HG02759 (cell line): Measurements from ENCODE around the gene KCNMB3.
"Not testable (repeated sequence)": the region's sequence is repeated elsewhere in the genome, so short reads cannot be mapped to it uniquely, and the experiment has no call there.

Experiments
- ATAC-seq: cut with Tn5 transposase; IDR thresholded peaks from one replicate; pipeline ENCODE4 v1.9.1; 2021; ENCODE audit warnings: mild to moderate bottlenecking, moderate library complexity; ENCODE audit not compliant: unreplicated experiment

KCNMB3 gene

GRCh38 chr3:179265092-179265491, 14.2 kb upstream of the KCNMB3 start:
- no peak for ATAC-seq

GRCh38 chr3:179264449-179264848, 13.5 kb upstream of the KCNMB3 start:
- ATAC-seq, result no peak

GRCh38 chr3:179263134-179263533, 12.2 kb upstream of the KCNMB3 start:
- no peak for ATAC-seq

- peak; percentile 93 for ATAC-seq
These were observed 10.2 kb upstream of the KCNMB3 start for GRCh38 chr3:179260949-179261765.

GRCh38 chr3:179259959-179260756, 9.2 kb upstream of the KCNMB3 start:
- not testable (repeated sequence) for ATAC-seq

DNA sequence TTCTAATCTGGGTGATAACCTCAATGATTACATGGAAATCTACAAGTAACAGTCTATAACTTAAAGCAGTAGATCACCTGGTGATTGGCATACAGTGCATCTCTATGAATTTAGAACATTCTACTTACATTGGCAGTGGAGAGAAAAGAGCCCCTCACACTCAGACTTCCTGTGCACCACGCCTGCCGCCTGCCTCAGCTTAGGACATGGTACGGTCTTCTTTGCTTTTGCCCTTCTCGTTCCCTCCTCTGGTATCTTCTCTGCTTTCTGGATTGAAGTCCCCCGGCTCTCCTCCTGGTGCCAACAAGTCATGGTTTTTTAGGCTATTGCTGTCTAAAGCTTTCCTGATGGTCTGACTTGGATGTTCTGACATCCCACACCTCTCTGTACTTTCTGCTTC, 7.9 kb upstream of the KCNMB3 start:
- no peak for ATAC-seq

GRCh38 chr3:179257742-179258141, 6.8 kb upstream of the KCNMB3 start:
- ATAC-seq, result not testable (repeated sequence)

GRCh38 chr3:179256813-179257212, 5.9 kb upstream of the KCNMB3 start:
- ATAC-seq, result no peak

- no peak for ATAC-seq
These were observed 3.5 kb downstream of the KCNMB3 start for GRCh38 chr3:179247289-179248015.

GRCh38 chr3:179244878-179245277, 6.0 kb downstream of the KCNMB3 start:
- no peak for ATAC-seq

DNA sequence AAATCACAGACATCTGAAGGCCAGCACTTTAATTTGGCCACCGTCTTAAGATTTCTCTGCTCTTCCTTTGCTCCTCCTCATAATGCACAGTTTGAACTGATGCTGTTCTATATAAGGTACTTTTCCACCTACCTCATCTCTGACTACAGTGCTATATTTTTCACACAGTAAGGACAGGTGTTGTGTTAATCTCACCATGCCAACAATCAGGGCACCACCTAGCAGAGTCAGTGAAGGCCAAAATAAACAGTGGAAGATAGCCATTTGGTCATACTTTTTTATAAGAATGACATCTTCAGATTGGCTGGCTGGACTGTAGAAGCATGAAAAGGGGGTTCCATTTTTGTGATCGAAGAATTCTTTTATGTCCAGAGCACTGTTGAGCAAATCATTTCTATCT, 8.1 kb downstream of the KCNMB3 start:
- not testable (repeated sequence) for ATAC-seq

DNA sequence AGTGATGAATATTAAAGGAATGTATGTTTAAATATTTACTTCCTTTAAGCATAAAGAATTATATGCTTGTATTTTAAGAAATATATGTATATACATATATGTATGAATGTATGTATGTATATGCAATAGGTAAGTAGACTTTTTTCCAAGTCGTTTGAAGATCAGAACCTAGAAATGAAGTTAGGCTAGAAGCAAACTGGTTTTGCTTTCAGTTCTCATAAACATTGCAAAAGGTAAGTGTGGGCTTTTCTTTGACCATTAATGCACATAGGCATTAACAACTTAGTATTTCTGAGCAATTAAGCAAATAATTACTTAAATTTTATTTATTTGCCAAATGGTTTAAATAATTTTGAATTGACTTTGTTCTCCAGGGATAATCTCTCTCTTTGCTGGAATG, 10.6 kb downstream of the KCNMB3 start:
- not testable (repeated sequence) for ATAC-seq

DNA sequence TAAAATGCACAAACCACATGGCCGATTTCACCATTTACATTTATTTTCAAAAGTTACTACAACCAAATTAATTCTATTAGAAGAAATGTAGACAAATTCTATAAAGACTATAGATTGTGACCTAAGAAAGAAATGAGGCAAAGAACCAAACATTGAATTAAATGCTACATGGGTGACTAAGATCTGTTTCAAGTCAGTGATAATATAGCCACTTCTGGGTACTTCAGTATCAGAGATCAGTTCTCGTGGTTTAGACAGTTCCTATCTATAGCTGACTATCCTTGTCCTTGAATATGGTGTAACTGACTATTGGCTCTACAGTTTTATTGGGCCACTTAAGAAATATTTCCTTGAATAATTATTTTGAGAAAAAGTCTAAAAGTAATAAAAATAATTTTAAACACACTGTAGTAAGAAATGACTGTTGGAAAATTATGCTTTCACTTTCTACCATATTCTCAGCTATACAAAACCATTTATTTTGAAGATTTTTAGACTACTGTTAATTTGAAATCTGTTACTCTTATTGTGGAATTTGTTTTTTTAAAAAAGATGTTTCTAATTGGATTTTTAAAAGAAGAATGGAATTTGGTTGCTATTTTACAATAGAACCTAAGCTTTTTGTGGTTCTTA, 14.1 kb downstream of the KCNMB3 start:
- peak; percentile 80 for ATAC-seq

DNA sequence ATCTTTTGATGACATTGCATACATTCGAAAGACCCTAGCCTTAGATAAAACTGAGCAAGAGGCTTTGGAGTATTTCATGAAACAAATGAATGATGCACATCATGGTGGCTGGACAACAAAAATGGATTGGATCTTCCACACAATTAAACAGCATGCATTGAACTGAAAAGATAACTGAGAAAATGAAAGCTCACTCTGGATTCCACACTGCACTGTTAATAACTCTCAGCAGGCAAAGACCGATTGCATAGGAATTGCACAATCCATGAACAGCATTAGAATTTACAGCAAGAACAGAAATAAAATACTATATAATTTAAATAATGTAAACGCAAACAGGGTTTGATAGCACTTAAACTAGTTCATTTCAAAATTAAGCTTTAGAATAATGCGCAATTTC, 16.7 kb downstream of the KCNMB3 start:
- no peak for ATAC-seq

- no peak for ATAC-seq
These were observed 17.9 kb downstream of the KCNMB3 start for GRCh38 chr3:179233043-179233442.

- no peak for ATAC-seq
These were observed 21.7 kb downstream of the KCNMB3 start for GRCh38 chr3:179229177-179229576.

DNA sequence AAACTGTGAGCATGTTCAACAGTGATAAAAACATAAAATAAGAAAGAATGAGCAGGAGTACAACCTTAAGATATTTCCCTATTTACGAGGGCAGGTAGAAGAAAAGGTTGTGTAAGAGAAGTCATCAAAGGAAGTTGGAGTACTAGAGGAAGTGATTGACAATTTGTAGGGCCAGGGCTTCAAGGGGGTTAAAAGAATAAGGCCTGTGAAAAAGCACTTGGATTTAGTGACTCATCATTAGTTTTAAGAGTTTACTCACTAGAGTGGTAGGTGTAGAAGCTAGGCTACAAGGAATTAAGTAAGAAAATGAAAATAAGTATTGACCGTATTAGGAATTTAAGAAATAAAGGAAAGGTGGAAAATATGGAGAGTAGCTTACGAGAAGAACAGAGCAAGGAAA, 23.6 kb downstream of the KCNMB3 start:
- ATAC-seq, result no peak

DNA sequence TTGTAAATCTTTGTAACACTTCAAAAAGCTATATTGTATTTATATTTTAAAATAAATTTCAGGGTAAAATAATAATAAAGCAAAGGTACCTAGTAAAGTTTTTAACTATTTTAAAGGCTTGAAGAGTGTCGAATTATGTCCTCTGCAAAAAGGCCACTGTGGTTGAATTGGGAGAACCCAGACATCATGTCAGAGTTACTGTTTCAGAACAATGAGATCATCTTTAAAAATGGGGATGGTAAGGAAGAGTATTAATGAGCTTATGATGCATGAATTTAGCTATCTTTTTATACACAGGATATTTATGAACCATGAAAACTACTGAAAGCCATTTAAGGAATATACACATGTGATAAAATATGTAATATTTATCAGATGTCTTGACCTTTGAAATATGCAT, 26.3 kb downstream of the KCNMB3 start:
- ATAC-seq, result no peak

- ATAC-seq, result no peak
These were observed 27.4 kb downstream of the KCNMB3 start for GRCh38 chr3:179223548-179223947.

DNA sequence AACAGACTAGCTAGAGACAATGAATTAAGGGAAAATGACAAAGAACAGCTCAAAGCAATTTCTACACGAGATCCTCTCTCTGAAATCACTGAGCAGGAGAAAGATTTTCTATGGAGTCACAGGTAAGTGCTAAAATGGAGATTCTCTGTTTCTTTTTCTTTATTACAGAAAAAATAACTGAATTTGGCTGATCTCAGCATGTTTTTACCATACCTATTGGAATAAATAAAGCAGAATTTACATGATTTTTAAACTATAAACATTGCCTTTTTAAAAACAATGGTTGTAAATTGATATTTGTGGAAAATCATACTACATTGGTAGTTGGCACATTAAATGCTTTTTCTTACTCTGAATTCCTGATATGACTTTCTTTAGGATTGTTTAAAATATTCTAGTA, 32.7 kb downstream of the KCNMB3 start:
- not testable (repeated sequence) for ATAC-seq

DNA sequence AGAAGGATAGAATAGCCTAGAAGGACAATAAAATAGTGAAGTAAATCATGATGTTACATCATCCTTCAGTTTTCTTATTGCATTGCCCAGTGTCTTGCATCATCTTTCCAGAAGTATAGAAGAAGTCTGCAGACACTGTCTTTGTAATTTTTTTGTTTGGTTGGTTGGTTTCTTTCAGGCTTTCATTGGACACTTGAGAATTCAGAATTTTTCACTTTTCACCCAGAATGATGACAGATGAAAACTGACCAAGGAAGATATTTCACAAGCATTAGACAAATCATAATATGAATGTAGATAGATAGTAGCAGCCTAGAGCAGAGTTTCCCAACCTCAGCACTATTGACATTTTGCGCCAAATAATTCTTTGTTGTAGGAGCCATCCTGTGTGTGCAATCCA, 35.4 kb downstream of the KCNMB3 start:
- not testable (repeated sequence) for ATAC-seq
